GM21423 (cell line): Measurements from ENCODE around the gene TSKU.
"Not testable (repeated sequence)": the region's sequence is repeated elsewhere in the genome, so short reads cannot be mapped to it uniquely, and the experiment has no call there.

Experiments used
- ATAC-seq: cut with Tn5 transposase; IDR thresholded peaks from one replicate; pipeline ENCODE4 v1.9.1; 2021; ENCODE audit warnings: mild to moderate bottlenecking, moderate library complexity; ENCODE audit not compliant: unreplicated experiment

The TSKU gene

DNA sequence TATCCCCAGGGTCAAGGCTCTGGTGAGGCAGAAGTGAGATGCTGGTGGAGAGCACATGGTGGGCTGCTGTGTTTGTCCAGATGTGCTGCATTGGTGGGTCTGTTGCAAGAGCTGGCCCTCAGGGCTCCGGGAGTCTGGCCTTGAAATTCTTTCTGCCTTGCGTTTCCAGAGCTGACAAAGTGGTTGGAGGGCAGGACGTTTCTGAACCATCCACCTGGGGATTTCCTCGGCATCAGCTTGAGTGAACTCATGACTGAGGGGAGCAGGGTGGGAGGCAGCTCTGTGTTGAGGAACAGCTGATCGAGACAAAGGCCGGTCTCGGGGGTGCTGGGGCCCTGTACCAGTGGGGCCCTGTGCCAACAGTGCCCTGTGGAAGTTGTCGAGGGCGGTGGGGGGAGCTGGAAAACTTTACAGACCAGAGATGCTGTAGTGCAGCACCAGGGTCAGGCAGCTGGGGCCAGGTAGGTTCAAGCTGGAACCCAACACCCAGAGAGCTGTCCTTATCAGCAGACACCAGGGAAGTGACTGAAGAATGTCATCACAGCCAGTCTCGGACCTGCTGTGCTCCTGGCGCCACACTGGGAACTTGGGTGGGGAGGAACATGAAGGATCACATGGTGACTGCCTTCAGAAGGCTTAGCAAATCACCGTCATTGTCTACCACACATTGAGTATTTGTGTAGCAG lies 4.9 kb downstream of the TSKU start:
- no peak for ATAC-seq

DNA sequence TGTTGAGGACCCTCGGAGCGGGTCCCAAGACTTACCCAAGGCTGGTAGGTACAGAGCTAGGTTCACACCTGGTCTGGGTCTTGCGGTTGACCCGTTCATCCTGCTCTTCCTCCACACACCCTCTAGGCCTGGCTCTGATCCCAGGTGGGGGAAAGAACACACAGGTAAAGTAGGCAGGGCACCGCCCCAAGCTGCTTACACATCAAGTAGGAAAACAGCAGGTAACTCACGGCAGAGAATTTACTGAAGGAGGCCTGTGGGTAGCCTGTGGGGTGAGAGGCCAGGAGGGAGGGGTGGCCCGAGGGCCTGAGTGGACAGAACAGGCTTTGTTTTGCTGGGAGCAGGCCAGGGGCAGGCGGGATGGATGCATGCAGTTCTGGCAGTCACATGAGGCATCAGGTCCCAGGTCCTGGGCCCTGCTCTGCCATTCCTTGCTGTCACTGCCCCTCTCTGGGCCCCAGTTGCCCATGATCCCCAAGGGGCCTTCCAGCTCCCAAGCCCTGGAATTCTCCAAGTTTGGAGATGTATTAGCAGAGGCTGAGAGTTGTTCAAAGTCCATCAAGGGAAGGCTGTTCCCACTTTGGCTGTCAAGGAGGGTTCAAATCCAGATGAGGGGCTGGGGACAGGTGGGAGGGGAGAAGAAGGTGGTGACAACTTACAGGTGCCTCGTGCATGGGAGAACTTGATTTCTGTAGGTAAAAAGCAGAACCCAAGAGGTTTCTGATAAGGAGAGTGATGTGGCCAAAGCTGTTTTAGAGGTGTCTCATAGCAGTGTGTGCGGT lies 5.7 kb downstream of the TSKU start:
- ATAC-seq: no peak

DNA sequence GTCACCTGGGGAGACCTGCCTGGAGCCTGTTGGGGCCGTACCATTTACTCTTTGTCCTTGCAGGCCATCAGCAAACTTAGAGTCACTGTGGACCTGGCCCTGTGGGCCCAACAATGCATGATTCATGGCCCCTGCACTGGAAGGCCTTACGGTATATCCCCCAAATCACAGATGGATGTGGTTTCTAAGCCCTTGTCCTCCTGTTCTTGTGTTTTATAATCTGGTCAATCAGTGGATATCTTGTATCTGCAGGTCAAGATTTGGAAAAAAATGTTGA lies 6.2 kb downstream of the TSKU start:
- ATAC-seq: no peak

DNA sequence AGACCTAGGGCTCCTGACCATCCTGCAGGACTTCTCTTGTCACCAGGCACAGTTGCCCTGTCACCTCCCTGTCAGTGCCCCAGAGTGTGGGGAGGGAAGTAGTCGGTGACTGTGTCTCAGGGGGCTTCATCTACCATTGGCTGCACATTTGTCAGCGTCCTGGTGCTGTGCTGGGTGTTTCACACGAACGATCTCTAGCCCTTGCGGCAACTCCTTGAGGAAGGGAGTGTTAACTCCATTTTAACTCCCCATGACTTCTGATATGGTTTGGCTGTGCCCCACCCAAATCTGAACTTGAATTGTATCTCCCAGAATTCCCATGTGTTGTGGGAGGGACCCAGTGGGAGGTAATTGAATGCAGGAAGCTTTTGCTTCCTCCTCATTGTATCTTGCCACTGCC lies 7.1 kb downstream of the TSKU start:
- ATAC-seq: no peak

DNA sequence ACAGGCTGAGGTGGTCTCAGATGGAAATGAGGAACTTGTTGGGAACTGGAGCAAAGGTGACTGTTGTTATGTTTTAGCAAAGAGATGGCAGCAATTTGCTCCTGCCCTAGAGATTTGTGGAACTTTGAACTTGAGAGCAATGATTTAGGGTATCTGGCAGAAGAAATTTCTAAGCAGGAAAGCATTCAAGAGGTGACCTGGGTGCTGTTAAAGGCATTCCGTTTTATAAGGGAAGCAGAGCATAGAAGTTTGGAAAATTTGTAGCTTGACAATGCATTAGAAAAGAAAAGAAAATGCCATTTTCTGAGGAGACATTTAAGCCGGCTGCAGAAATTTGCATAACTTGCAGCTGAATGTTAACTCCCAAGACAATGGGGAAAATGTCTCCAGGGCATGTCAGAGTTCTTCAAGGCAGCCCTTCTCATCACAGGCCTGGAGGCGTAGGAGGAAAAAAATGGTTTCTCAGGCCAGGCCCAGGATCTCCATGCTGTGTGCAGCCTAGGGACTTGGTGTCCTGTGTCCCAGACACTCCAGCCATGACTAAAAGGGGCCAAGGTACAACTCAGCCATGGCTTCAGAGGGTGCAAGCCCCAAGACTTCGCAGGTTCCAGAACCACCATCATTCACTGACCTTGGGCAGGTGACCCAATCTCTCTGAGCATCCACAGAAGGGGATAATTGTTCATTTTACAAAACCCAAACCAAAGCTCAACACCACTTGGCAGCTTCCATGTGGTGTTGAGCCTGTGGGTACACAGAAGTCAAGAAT lies 8.0 kb downstream of the TSKU start:
- ATAC-seq: not testable (repeated sequence)

DNA sequence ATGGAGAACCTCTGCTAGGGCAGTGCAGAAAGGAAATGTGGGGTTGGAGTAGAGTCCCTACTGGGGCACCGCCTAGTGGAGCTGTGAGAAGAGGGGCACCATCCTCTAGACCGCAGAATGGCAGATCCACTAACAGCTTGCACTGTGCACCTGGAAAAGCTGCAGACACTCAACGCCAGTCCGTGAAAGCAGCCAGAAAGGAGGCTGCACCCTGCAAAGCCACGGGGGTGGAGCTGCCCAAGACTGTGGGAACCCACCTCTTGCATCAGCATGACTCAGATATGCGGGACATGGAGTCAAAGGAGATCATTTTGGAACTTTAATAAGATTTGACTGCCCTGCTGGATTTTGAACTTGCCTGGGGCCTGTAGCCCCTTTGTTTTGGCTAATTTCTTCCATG lies 8.7 kb downstream of the TSKU start:
- ATAC-seq: no peak

DNA sequence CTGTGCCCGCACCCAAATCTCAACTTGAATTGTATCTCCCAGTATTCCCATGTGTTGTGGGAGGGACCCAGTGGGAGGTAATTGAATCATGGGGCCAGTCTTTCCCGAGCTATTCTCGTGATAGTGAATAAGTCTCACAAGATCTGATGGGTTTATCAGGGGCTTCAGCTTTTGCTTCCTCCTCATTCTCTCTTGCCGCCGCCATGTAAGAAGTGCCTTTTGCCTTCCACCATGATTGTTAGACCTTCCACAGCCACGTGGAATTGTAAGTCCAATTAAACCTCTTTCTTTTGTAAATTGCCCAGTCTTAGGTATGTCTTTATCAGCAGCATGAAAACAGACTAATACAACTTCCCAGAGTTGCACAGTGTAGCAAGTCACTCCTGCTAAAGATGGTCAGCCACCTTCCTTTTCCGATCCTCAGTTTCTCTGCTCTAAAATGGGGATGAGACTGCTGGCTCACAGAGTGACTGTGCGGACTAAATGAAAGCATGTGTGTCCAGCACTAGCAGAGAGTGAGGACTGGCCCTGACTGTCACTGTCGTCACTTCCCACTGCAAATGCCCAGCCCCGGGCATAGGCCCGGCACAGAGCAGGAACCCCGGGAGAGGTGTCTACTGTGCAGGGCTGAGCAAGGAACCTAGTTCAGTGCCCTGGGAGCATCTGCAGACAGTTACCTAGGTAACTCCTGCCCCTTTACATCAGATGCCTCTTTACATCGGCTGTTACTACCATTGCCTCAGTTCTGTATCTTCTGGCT lies 9.5 kb downstream of the TSKU start:
- ATAC-seq: no peak

DNA sequence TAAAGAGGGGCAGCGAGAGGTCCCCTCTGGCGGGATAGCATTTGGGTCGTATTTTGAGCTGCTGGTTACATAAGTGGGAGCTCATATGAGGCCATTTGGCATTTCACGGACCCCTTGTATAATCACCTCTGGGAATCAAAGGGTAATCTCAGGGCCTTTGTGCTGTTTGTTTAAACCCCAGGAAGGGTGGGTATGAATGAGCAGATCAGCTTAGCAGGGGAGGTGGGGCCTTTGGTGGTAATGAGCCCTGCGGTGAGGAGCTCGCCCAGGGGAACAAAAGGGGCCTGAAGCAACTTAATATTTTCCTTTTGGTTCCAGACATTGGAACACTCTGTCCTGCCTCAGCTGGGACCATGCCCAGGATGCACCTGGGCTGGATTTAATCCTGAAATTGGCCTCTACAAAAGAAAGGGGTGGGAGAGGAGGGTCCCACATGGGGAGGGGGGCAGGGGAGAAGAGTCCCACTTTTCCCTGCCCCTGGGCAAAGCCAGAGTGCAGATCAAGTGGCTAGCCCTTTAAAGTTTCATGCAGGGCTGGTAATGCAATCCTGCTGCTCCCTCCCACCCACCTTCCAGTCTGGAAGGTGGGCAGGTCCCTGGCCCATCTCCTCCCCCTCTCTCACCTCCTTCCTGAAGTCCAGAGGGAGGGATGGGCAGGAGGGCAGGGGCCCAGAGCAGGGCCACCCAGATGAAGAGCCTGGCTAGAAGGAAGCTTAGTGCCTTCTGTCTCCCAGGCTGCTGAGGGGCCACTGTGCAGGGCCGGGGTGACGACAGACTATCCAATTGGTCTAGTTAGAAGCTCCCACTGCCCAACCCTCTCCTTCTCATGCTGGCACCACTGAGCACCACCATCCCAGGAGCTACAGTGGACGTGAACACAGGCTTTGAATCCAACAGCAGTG lies 10.5 kb downstream of the TSKU start:
- ATAC-seq: no peak

DNA sequence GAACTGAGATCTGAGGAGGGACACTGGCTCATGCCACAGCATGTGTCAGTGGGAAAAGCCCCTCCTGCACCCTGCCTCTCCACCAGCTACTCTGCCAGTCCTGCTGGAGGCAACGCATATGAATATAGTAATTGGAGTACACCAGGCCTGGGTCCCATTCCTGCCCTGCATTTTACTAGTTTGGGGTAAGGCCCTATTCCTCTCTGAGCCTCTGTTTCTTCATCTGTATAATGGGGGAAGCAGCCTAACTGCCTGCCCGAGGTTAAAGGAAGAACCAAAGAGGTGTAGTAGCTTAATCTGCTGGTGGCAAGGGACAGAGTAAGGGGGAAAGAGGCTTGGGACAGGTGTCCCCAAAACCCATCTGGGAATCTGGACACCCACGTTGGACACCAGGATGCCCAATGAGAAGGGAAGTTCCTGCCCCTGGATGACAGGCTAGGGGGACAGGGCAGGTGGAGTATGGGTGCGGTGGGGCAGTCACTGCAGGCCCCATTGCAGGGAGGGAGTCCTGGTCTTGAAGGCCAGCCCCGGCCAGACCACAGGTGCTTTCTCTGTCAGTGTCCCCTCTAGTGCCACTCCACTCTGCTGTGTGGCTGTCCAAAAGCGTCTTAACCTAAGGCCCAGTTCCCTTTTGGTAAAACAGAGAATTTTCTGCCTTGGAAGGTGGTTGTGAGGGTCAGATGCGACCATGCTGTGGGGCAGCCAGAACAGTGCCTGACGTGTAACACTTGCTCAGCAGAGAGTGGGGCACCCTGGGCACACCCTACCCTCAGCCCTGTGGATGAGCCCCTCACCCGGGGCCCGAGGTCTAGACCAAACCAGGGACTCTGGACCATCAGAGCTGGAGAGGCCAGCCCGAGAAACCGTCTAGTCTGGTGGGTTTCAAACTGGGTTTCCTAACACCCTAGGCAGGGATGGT lies 11.5 kb downstream of the TSKU start:
- no peak for ATAC-seq

DNA sequence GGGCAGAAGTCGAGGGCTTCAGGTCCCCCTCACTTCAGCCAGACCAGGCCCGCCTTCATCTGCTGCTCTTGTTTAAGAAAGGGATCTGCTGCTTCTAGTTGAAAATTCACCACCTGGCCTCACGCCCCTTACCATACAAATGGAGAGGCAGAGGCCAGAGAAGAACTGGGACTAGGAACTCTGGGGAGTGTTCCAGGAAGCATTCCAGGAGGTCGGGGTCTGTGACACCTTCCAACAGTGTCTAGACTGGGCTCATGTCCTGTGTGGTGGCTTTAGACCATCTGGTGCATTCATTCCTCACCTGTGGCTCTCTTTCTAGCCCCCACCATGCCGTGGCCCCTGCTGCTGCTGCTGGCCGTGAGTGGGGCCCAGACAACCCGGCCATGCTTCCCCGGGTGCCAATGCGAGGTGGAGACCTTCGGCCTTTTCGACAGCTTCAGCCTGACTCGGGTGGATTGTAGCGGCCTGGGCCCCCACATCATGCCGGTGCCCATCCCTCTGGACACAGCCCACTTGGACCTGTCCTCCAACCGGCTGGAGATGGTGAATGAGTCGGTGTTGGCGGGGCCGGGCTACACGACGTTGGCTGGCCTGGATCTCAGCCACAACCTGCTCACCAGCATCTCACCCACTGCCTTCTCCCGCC lies 12.3 kb downstream of the TSKU start:
- no peak for ATAC-seq

DNA sequence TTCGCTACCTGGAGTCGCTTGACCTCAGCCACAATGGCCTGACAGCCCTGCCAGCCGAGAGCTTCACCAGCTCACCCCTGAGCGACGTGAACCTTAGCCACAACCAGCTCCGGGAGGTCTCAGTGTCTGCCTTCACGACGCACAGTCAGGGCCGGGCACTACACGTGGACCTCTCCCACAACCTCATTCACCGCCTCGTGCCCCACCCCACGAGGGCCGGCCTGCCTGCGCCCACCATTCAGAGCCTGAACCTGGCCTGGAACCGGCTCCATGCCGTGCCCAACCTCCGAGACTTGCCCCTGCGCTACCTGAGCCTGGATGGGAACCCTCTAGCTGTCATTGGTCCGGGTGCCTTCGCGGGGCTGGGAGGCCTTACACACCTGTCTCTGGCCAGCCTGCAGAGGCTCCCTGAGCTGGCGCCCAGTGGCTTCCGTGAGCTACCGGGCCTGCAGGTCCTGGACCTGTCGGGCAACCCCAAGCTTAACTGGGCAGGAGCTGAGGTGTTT lies 12.8 kb downstream of the TSKU start:
- no peak for ATAC-seq

DNA sequence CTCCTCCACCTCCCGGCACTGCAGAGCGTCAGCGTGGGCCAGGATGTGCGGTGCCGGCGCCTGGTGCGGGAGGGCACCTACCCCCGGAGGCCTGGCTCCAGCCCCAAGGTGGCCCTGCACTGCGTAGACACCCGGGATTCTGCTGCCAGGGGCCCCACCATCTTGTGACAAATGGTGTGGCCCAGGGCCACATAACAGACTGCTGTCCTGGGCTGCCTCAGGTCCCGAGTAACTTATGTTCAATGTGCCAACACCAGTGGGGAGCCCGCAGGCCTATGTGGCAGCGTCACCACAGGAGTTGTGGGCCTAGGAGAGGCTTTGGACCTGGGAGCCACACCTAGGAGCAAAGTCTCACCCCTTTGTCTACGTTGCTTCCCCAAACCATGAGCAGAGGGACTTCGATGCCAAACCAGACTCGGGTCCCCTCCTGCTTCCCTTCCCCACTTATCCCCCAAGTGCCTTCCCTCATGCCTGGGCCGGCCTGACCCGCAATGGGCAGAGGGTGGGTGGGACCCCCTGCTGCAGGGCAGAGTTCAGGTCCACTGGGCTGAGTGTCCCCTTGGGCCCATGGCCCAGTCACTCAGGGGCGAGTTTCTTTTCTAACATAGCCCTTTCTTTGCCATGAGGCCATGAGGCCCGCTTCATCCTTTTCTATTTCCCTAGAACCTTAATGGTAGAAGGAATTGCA lies 13.5 kb downstream of the TSKU start:
- ATAC-seq: no peak

DNA sequence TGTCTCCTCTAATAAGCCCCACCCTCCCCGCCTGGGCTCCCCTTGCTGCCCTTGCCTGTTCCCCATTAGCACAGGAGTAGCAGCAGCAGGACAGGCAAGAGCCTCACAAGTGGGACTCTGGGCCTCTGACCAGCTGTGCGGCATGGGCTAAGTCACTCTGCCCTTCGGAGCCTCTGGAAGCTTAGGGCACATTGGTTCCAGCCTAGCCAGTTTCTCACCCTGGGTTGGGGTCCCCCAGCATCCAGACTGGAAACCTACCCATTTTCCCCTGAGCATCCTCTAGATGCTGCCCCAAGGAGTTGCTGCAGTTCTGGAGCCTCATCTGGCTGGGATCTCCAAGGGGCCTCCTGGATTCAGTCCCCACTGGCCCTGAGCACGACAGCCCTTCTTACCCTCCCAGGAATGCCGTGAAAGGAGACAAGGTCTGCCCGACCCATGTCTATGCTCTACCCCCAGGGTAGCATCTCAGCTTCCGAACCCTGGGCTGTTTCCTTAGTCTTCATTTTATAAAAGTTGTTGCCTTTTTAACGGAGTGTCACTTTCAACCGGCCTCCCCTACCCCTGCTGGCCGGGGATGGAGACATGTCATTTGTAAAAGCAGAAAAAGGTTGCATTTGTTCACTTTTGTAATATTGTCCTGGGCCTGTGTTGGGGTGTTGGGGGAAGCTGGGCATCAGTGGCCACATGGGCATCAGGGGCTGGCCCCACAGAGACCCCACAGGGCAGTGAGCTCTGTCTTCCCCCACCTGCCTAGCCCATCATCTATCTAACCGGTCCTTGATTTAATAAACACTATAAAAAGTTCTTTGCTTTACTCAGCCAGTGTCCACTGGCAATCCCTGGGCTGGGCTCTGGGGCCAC lies 14.4 kb downstream of the TSKU start:
- no peak for ATAC-seq

DNA sequence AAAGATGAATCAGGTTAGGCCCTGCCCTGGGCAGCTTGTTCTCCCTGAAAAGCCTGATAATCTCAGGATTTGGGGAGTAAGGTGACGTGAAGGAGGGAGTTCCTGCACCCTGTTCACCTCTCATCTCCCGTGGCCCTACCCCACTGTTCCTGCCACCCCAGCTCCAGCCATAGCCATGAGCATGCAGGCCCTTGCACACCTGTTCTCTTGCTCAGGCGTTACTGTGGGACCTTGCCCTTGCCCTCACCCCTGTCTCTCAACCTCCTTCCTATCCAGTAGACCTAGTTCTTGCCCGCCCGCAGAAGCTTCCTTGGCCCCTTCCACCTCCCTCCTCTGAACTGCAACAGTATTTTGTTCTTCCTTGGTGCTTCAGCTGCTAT lies 15.0 kb downstream of the TSKU start:
- ATAC-seq: no peak

DNA sequence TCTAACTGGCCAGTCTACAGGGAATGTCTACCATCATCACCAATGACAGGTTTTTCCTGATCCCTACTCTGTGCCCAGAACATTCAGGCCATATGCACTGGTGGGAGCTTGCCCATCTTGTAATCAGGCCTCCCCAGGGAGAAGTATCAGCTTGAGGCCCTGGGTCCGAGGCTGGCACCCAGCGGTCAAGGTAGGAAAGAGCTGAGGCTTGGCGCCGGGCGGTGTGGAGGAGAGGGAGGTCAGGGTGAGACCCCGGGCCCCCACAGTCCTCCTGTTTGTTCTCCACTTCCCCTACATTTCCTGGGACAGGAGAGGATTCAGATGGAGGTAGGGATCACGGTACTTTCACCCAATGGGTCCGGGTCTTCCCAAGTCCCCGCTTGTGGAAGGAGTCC lies 15.5 kb downstream of the TSKU start:
- ATAC-seq: no peak

DNA sequence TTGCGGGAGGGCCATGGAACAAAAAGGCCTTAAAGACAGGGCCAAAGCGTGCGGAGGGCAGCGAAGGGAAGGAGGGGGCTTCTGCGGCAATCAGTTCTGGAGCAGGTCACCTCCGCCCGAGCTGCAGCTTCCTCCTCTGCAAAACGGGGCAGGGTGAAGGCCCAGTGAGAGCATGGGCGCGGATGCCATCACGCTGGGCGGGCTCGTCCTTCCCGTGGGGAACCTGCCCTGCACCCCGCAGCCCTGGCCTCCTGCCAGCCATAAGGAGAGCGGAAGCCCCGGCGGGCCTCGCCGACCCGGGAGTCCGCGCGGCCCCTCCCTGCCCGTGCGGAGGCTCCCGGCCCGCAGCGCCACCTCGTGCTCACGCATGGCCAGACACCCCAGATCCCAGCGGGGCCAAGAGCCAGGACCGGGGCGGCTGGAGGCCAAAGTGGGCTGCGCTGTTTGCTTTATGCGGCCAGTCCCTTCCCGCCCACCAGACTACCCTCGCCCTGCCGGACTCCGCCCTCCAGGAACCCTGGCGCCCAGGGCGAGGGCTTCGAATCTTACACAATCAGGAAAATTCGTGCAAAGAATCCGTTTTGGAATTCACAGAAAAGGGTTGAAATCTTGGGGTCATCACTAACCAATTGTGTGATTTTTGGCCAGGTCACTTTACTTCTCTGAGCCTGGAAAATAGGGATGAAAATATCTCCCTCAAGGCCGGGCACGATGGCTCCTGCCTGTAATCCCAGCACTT lies 16.1 kb downstream of the TSKU start:
- peak; percentile 86 for ATAC-seq
